Tibial artery (tissue), 4 donors: ENCODE measurements around the gene ISG15.
A peak's percentile ranks its signal among the peaks of the same experiment; 100 is the strongest.

ENCODE experiments used
- DNase-seq, 2 donors: peaks; one replicate each; pipeline ENCODE4 v3.0.0-alpha.2; 2019
- H3K27ac ChIP-seq, 2 donors: fragments of 200-600 bp; sonication (generic) in 1 of 2; 1 replicate in 1 of 2; 2 replicates in 1 of 2; pipeline ENCODE4 v1.5.1; 2018 to 2019; ENCODE audit warnings: mild to moderate bottlenecking in 1 of 2
- H3K27me3 ChIP-seq, 2 donors: fragments of 200-600 bp; sonication (generic) in 1 of 2; one replicate each; pipeline versions ENCODE4 v1.5.1 to v1.6.0; 2016 to 2019
- H3K36me3 ChIP-seq, 3 donors: fragments of 200-600 bp; sonication (generic) in 2 of 3; one replicate each; pipeline ENCODE4 v1.5.1; 2016 to 2019; ENCODE audit warnings: mild to moderate bottlenecking in 2 of 3
- H3K4me1 ChIP-seq, 4 donors: fragments of 200-600 bp; sonication (generic) in 2 of 4; 1 replicate in 3 of 4; 2 replicates in 1 of 4; pipeline ENCODE4 v1.5.1; 2016 to 2019
- H3K4me3 ChIP-seq, 2 donors: fragments of 200-600 bp; sonication (generic) in 1 of 2; 1 replicate in 1 of 2; 2 replicates in 1 of 2; pipeline ENCODE4 v1.5.1; 2018 to 2019; ENCODE audit warnings: mild to moderate bottlenecking in 2 of 2
- H3K9me3 ChIP-seq, 3 donors: fragments of 200-600 bp; sonication (generic) in 1 of 3; one replicate each; pipeline ENCODE4 v1.5.1; 2016 to 2019
- CTCF ChIP-seq, 2 experiments: fragments of 200-600 bp in 1 of 2; fragments of 450-650 bp in 1 of 2; IDR thresholded peaks; one replicate each; pipeline ENCODE4 v1.5.1; 2017 to 2019; ENCODE audit warnings: antibody characterized with exemption in 2 of 2, mild to moderate bottlenecking in 1 of 2, moderate library complexity in 1 of 2
- intact Hi-C: fragments of 100-400 bp; cut with DNase I; formaldehyde crosslinking; loops from one replicate; pipeline ENCODE4 v1.15.0; 2023; ENCODE audit warnings: low total_unique reads

ISG15 gene

GRCh38 chr1:1020000-1020404 lies 6.7 kb downstream of the ISG15 start, which contains the start of gene AGRN:
Gene AGRN (plus strand): TSS chr1:1020120. CDS start chr1:1020173, 53 bp downstream.
- no peak for DNase-seq
- H3K27ac ChIP-seq: peak within 1 kb of the TSS; percentile 85 to 88
- H3K4me3 ChIP-seq: peak within 1 kb of the TSS; percentile 90 to 92
- no peak for TF ChIP-seq CTCF (IDR thresholded peaks at IDR 0.05)
- peaks cover 0 to 45% (median 17%) of the 10 kb centered on the region in 4 donors for H3K4me1 ChIP-seq
- H3K27me3 ChIP-seq: peaks cover 0 to 2% of the 10 kb centered on the region in 2 donors
- H3K36me3 ChIP-seq: no peaks in the 10 kb centered on the region
- intact Hi-C loops: no loop called here
- H3K9me3 ChIP-seq: no peaks in the 10 kb centered on the region

- peak overlapping the region; percentile 85 to 88 for H3K27ac ChIP-seq
These were observed 7.2 kb downstream of the ISG15 start for GRCh38 chr1:1020415-1021009.

GRCh38 chr1:1021010-1021919 lies 8.0 kb downstream of the ISG15 start:
- no peaks in the 10 kb centered on the region for H3K36me3 ChIP-seq
- no peak overlapping the region for H3K27ac ChIP-seq
- H3K9me3 ChIP-seq: no peaks in the 10 kb centered on the region
- no peak for TF ChIP-seq CTCF (IDR thresholded peaks at IDR 0.05)
- H3K4me1 ChIP-seq: peaks cover 0 to 52% (median 16%) of the 10 kb centered on the region in 4 donors
- intact Hi-C loops: no loop called here
- peak overlapping the region; percentile 90 to 92 for H3K4me3 ChIP-seq
- H3K27me3 ChIP-seq: peaks cover 0 to 2% of the 10 kb centered on the region in 2 donors
- DNase-seq: no peak

More at GRCh38 chr1:1020415-1021009, 7.2 kb downstream of the ISG15 start:
- no peak for DNase-seq
- intact Hi-C loops: no loop called here
- H3K36me3 ChIP-seq: no peaks in the 10 kb centered on the region
- H3K4me3 ChIP-seq: peak overlapping the region; percentile 90 to 92
- no peak for TF ChIP-seq CTCF (IDR thresholded peaks at IDR 0.05)
- H3K9me3 ChIP-seq: no peaks in the 10 kb centered on the region
- peaks cover 0 to 2% of the 10 kb centered on the region in 2 donors for H3K27me3 ChIP-seq
- peaks cover 0 to 49% (median 16%) of the 10 kb centered on the region in 4 donors for H3K4me1 ChIP-seq

- TF ChIP-seq CTCF (IDR thresholded peaks at IDR 0.05): no peak
- Histone ChIP-seq H3K27me3 (peaks cover 0 to 2% of the 10 kb centered on the region in 2 donors), H3K36me3 (no peaks in the 10 kb centered on the region), H3K4me3 (no peak overlapping the region), H3K4me1 (peaks cover 0 to 52% (median 16%) of the 10 kb centered on the region in 4 donors), H3K27ac (no peak overlapping the region), H3K9me3 (no peaks in the 10 kb centered on the region)
- no peak for DNase-seq
- intact Hi-C loops: no loop called here
These were observed 8.6 kb downstream of the ISG15 start for GRCh38 chr1:1021920-1022259.

GRCh38 chr1:1022302-1023009 lies 9.2 kb downstream of the ISG15 start:
- H3K4me1 ChIP-seq: peaks cover 0 to 52% (median 16%) of the 10 kb centered on the region in 4 donors
- no peak overlapping the region for H3K27ac ChIP-seq
- TF ChIP-seq CTCF (IDR thresholded peaks at IDR 0.05): no peak
- H3K36me3 ChIP-seq: no peaks in the 10 kb centered on the region
- no peak overlapping the region for H3K4me3 ChIP-seq
- H3K27me3 ChIP-seq: peaks cover 0 to 2% of the 10 kb centered on the region in 2 donors
- DNase-seq: no peak
- no peaks in the 10 kb centered on the region for H3K9me3 ChIP-seq
- intact Hi-C loops: no loop called here
